ENCODE data around the gene LRRC7.

DNA sequence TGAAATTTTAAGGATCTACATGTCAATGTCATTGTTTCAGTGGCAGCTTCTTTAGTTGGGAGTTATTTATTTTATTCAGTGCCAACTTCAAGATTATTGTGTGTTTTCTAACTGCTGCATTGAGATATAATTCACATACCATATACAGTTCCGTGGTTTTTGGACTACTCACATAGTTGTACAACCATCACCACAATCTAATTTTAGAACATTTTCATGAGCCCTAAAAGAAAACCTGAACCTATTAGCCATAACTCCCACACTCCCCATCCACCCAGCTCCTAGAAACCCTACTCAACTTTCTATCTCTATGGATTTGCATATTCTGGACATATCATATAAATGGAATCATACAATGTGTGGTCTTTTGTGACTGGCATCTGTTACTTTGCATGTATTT is 417.7 kb downstream of the LRRC7 start:
- TF ChIP-seq, protein P1, sequence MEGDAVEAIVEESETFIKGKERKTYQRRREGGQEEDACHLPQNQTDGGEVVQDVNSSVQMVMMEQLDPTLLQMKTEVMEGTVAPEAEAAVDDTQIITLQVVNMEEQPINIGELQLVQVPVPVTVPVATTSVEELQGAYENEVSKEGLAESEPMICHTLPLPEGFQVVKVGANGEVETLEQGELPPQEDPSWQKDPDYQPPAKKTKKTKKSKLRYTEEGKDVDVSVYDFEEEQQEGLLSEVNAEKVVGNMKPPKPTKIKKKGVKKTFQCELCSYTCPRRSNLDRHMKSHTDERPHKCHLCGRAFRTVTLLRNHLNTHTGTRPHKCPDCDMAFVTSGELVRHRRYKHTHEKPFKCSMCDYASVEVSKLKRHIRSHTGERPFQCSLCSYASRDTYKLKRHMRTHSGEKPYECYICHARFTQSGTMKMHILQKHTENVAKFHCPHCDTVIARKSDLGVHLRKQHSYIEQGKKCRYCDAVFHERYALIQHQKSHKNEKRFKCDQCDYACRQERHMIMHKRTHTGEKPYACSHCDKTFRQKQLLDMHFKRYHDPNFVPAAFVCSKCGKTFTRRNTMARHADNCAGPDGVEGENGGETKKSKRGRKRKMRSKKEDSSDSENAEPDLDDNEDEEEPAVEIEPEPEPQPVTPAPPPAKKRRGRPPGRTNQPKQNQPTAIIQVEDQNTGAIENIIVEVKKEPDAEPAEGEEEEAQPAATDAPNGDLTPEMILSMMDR (IDR thresholded peaks at IDR 0.05): no peak
- no peak for TF ChIP-seq POLR2A (IDR thresholded peaks at IDR 0.05)
